Cerebellar nuclear complex (tissue), 1 donor: ENCODE results near the gene ALOX5AP.
A peak's percentile ranks its signal among the peaks of the same experiment; 100 is the strongest.

Source experiments
- DNase-seq, 2 experiments: peaks; one replicate each; lab custom pipeline; 2025; lab: John Stamatoyannopoulos, UW

ALOX5AP gene

GRCh38 chr13:30714629-30715371, 20.5 kb upstream of the ALOX5AP start:
- DNase-seq: no peak

GRCh38 chr13:30715372-30715756, 20.0 kb upstream of the ALOX5AP start:
- no peak for DNase-seq

DNA sequence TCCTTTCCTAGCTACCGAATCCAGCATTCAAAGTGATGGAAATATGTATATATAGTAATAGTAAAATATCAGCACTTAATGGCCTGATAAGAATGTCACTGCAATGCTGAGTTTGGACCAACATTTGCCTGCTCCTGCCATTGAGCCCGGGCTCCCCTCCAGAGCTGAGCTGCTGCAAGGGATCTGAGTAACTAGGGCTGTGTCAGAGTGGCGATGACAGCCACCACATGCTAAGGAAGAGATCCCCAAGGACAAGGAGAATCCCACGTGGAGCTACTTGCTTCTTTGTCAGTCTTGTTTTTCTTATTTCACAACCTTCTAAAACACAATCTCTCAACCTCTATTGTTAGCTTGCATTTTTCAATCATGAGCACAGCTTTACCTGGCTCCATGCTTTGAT, 19.5 kb upstream of the ALOX5AP start:
- no peak for DNase-seq

- no peak for DNase-seq
These were observed 16.4 kb upstream of the ALOX5AP start for GRCh38 chr13:30718661-30719524.

GRCh38 chr13:30719525-30719914, 15.8 kb upstream of the ALOX5AP start:
- DNase-seq: no peak

DNA sequence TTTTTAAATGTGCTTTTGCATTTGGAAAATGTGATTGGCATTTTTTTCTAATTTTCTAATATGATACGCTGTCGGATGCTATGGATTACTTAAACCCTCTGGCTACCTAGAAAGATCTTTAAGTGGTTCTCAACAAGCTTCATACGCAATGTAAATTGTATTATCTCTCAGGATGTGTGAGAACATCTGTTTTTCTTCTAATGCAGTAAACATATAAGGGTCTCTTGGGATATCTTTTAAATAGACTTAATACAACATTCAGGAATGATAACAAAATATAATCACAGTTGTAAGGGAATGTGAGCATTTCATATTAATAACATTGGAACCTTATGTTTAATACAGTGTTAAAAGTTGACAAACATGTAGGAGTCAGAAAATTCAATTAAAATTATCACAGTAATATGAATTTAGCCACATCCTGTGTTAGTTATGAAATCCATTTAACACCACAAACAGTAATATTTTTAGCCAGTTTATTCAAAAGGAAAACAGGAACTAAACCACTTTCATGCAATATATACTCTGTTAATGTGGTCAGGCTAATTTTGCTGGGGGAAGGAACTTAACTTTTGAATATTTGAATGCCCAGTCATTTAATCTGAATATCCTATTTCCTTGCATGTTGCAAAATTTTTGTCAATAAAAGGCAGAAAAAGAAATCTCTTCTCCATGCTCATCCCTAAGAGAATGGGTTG, 15.0 kb upstream of the ALOX5AP start:
- no peak for DNase-seq

DNA sequence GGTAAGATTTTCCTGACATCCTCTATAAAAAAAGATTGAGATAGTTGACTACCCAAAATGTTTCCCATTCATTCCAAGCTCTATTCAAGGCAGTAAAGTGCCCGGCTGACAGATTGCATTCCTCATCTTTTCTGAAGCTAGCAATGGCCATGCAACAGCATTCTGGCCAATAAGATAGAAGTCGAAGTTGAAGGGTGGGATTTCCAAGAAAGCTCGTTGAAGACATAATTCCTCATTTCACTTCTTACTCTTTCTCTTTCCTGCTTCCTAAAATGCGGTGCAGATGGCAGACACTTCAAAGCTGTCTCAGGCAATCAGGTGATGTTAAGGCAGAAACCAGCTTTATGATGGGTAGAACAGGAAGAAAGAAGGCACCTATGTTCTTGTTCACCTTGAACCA, 13.4 kb upstream of the ALOX5AP start:
- DNase-seq: no peak

DNA sequence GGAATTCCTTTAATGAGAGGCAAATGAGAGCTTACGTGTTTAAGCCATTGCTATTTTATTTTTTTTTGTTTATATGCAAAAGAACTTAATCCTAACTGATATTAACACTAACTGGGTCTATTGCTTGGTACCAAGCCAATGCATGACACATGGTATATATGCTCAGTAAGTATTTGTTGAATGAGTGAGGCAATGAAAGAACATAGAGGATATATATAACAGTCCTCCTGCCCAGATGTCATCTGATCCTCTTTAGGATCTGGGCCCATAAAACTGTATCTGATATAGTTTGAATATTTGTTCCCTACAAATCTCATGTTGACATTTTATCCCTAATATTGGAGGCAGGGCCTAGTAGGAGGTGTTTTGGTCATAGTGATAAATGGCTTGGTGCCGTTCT, 13.0 kb upstream of the ALOX5AP start:
- no peak for DNase-seq

DNA sequence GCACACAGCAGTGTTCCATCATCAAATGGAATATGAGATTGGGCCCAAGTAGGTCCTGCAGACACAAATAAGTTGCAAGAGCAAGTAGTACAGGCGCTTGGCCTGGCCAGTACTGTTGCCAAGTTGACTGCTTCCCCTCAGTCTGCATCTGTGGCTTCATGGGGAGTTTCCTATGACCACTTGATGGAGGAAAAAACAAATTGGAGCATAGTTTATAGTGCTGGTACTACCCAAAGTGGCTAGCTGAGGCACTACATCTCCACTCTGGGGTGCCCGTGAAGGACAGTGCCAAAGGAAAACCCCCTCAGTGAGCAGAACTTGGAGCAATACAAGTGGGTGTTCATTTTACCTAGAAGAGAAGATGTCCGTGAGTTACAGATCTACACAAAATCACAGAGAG, 10.6 kb upstream of the ALOX5AP start:
- DNase-seq: no peak

DNA sequence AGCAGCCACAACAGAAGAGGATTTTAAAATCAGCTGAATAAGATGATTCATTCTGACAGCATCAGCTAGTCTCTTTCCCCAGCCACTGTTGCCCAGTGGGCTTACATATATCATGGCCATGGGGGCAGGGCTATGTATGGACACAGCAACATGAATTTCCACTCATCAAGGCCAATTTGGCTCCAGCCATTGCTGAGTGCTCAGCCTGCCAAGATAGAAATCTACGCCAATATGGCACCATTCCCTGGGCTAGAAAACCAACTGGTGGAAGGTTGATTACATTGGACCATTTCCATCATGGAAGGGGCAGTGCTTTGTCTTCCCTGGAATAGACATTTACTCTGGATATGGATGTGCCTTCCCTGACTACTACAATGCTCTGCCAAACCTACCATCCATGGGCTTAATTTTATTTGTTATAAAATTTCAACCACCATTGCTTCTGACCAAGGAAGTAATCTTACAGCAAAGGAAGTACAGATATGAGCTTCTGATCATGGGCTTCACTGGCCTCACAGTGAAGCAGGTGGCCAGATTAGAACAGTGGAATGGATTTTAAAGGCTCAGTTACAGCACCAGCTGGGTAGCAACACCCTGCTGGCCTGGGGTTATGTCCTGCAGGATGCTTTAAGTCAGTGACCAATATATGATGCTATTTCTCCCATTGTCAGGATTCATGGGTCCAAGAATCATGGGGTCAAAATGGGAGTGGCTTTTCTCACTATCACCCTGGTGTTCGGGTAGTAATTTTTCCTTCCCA, 9.8 kb upstream of the ALOX5AP start:
- peak; percentile 85 to 93 for DNase-seq

GRCh38 chr13:30726192-30726591, 9.2 kb upstream of the ALOX5AP start:
- no peak for DNase-seq

DNA sequence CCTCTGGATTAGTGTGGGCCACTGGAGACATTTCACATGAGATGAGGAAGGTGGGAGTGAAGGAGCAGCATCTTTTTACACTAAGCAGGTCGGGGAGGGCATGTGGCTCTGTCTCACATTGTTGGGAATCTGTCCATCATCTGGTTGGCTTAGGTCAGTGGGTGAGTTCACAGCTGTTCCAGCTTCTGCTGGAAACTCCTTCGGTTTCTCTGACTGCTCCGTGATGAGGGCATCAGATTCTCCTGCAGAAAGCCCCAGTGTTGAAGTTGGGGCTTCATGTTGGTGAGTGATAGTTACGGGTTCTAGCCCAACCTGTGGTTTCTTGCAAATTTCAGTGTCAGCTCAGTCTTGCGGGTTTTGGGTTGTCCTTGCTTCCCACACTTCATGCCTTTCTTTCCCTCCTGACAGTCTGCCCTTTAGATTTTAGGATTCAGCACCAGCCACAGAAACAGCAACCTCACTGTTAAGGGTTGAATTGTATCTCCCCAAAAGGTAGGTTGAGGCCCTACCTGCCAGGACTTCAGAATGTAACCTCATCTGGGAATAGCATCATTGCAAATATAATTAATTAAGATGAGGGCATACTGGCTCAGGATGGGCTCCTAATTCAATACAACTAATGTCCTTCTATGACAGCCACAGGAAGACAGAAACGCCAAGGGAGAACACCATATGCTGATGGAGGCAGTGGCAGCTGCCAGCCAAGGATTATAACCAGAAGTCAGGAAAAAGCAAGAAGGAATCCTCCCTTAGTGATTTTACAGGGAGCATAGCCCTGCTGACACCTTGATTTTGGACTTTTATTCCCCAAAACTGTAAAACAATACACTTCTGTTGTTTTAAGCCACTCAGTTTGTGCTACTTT, 7.6 kb upstream of the ALOX5AP start:
- DNase-seq: peak; percentile 51 to 71

GRCh38 chr13:30729801-30730200, 5.5 kb upstream of the ALOX5AP start:
- DNase-seq: no peak

DNA sequence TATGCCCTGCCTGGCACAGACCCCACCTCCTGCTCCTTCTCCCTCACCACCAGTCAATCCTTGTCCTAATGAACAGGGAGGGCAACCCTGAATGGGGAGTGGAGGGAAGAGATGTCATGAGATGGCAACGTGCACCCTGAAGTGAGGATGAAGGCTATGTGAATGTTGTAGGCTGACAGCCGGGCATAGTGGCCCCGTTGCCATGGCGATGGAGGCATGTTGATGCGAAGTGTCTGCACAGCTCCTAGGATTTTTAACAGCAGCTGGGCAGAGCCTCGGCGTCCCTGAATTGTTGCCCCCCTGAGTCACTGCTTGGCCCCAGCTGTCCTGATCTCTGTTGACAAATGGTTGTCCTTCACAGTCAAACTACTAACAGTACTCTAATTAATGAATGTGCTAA, 4.8 kb upstream of the ALOX5AP start:
- no peak for DNase-seq

DNA sequence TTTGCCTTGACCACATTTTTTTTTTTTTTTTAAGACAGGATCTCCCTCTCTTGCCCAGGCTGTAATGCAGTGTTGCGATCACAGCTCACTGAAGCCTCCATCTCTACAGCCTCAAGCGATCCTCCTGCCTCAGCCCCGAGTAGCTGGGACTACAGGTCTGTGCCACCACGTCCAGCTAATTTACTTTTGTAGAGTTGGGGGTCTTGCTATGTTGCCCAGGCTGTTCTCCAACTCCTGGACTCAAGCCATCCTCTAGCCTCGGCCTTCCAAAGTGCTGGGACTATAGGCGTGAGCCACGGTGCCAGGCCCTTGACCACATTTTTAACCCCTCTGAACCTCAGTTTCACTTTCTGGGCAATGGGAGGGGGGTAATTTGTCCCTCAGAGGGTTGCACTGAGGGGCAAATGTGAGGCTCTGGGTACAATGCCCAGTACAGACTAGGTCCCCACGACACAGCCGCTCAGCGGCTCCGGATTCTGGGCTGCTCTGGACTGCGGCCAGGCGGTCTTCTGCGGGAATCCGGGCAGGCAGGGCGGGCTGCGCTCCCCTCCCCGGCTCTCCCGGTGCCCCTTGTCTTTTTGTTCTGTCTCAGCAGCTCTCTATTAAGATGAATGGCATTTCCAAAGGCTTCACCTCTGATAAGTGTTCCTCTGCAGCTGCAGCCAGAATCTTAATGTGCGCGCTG, 3.8 kb upstream of the ALOX5AP start:
- DNase-seq: no peak

DNA sequence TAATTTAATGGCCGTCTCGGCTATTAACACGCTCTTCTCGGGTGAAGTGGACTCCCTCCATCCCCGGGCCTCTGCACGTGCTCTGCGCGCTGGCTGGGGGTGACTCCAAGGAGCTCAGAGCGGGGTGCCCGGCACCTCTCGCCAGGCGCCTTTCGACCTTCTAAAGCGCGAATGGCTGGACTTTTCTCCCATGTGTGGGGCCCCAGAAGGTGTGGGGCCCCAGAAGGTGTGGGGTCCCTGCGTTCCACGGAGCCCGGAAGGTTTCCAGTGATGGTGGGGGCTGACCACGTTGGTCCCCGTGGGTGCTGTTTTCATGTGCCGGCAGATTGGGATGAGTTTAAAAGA, 3.3 kb upstream of the ALOX5AP start:
- DNase-seq: no peak

GRCh38 chr13:30734439-30734838, 904 bp upstream of the ALOX5AP start:
- no peak for DNase-seq

- DNase-seq: no peak
These were observed 481 bp downstream of the ALOX5AP start for GRCh38 chr13:30735872-30736175.

- no peak for DNase-seq
These were observed 1.3 kb downstream of the ALOX5AP start for GRCh38 chr13:30736461-30737320.
